ENCODE data around the gene ADIPOR1.

GRCh38 chr1:202934755-202935154 is 23.4 kb downstream of the ADIPOR1 start:
- TF ChIP-seq CTCF (IDR thresholded peaks at IDR 0.05; ENCODE audit: low read depth, low read length, poor library complexity, severe bottlenecking), result no peak
- TF ChIP-seq EZH2phosphoT487 (IDR thresholded peaks at IDR 0.05; ENCODE audit: borderline replicate concordance, low read length), result no peak

Measured in DOHH2 (cell line).